Muscle layer of duodenum (tissue), 2 donors: ENCODE results near the gene NLRP9.

Experiments
- H3K27ac ChIP-seq: one replicate; pipeline ENCODE4 v1.7.0; 2013; ENCODE audit warnings: mild to moderate bottlenecking, low read length
- H3K27me3 ChIP-seq: one replicate; pipeline ENCODE4 v1.7.0; 2013; ENCODE audit warnings: low read depth, mild to moderate bottlenecking, control low read depth, low read length
- H3K36me3 ChIP-seq, 2 donors: one replicate each; pipeline ENCODE4 v1.7.0; 2013; ENCODE audit warnings: low read length in 2 of 2, control low read depth in 1 of 2, mild to moderate bottlenecking in 1 of 2; ENCODE audit not compliant: insufficient read depth in 2 of 2, control insufficient read depth in 1 of 2
- H3K4me1 ChIP-seq, 2 donors: one replicate each; pipeline ENCODE4 v1.7.0; 2013; ENCODE audit warnings: low read length in 2 of 2, mild to moderate bottlenecking in 2 of 2, control low read depth in 1 of 2, moderate library complexity in 1 of 2; ENCODE audit not compliant: insufficient read depth in 2 of 2, control insufficient read depth in 1 of 2
- H3K4me3 ChIP-seq, 2 donors: one replicate each; pipeline ENCODE4 v1.7.0; 2013; ENCODE audit warnings: low read length in 2 of 2, low read depth in 1 of 2, mild to moderate bottlenecking in 1 of 2
- H3K9me3 ChIP-seq, 2 donors: one replicate each; pipeline ENCODE4 v1.7.0; 2013; ENCODE audit warnings: low read length in 2 of 2, control low read depth in 1 of 2, mild to moderate bottlenecking in 1 of 2; ENCODE audit not compliant: control insufficient read depth in 1 of 2
- donor health status: healthy.

The NLRP9 gene

DNA sequence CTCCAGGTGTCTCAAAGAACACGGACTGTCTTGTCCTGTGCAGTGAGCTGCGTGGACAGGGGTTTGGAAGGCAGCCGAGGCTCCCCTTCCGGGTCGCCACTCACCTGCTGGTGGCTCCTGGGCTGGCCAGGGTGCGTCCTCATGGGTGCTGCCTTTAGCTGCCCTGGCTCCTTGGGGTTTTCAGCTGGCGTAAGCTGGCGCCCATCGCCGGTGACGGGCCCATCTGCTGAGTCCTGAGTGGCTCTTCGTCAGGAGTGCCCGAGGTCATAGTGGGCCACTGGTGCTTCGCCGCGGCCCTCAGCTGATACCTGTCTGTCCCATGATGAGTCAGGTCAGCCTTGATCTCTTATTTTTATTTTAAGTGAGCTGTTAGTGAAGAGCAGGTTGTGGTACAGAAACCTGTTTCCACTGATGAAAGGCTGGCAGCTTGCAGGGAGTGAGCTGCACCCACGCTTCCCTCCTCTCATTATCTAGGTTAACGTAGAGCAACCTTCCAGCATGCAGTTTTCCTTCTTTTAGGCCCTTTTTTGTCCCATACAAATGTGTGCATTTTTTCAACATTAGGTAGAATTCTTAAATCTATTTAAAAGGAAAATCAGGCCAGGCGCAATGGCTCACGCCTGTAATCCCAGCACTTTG lies 44.7 kb downstream of the NLRP9 start:
- no peak overlapping the region for H3K4me3 ChIP-seq
- peaks cover 0 to under 1% of the 10 kb centered on the region in 2 donors for H3K4me1 ChIP-seq
- H3K36me3 ChIP-seq, result peaks cover 36 to 97% of the 10 kb centered on the region in 2 donors
- no peak overlapping the region for H3K27ac ChIP-seq
- H3K27me3 ChIP-seq, result no peaks in the 10 kb centered on the region
- H3K9me3 ChIP-seq, result no peaks in the 10 kb centered on the region

GRCh38 chr19:55692681-55693081 lies 45.5 kb downstream of the NLRP9 start:
- no peaks in the 10 kb centered on the region for H3K27me3 ChIP-seq
- H3K4me1 ChIP-seq, result peaks cover 0 to 5% of the 10 kb centered on the region in 2 donors
- no peak overlapping the region for H3K27ac ChIP-seq
- no peak overlapping the region for H3K4me3 ChIP-seq
- H3K36me3 ChIP-seq, result peaks cover 34 to 91% of the 10 kb centered on the region in 2 donors
- no peaks in the 10 kb centered on the region for H3K9me3 ChIP-seq

GRCh38 chr19:55691561-55692481 lies 46.4 kb downstream of the NLRP9 start:
- H3K27ac ChIP-seq, result no peak overlapping the region
- H3K9me3 ChIP-seq, result no peaks in the 10 kb centered on the region
- no peaks in the 10 kb centered on the region for H3K27me3 ChIP-seq
- no peak overlapping the region for H3K4me3 ChIP-seq
- peaks cover 0 to 5% of the 10 kb centered on the region in 2 donors for H3K4me1 ChIP-seq
- peaks cover 30 to 88% of the 10 kb centered on the region in 2 donors for H3K36me3 ChIP-seq

DNA sequence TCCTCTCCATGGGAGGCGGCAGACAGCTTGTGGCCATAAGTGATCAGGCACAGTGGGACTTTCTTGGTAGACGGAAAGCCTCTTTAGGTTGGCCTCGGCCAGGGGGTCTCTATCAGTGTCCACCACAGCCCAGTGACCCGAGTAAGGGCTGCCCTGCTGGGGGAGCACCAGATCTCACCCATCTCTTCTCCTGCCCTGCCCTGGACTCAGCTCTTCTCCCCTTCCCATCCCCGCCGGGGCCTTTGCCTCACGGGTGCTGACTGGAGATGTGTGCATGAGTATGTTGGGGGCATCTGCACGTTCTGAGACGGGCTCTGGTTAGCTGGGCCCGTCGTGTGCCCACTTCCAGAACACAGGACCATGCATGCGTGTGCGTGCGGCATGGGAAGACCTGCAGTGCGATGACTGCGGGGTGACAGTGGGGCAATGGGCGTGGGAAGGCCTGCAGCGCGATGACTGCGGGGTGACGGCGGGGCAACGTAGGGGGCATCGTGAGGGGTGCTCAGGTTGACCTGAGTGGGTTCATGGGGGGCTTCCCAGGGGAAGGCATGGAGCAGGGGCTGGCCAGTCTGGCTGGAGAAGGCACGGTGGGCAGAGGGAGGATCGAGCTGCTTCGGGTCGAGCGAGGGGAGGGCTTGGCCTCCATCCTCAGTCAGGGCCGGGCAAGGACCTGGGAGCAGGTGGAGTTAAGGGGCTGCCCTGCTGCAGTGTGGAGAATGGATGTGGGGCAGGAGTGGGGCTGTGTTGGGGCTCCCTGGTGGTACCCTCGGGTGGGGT lies 47.2 kb downstream of the NLRP9 start:
- H3K9me3 ChIP-seq, result no peaks in the 10 kb centered on the region
- H3K27ac ChIP-seq, result no peak overlapping the region
- H3K4me3 ChIP-seq, result no peak overlapping the region
- H3K4me1 ChIP-seq, result peaks cover 0 to 5% of the 10 kb centered on the region in 2 donors
- no peaks in the 10 kb centered on the region for H3K27me3 ChIP-seq
- peaks cover 23 to 83% of the 10 kb centered on the region in 2 donors for H3K36me3 ChIP-seq

DNA sequence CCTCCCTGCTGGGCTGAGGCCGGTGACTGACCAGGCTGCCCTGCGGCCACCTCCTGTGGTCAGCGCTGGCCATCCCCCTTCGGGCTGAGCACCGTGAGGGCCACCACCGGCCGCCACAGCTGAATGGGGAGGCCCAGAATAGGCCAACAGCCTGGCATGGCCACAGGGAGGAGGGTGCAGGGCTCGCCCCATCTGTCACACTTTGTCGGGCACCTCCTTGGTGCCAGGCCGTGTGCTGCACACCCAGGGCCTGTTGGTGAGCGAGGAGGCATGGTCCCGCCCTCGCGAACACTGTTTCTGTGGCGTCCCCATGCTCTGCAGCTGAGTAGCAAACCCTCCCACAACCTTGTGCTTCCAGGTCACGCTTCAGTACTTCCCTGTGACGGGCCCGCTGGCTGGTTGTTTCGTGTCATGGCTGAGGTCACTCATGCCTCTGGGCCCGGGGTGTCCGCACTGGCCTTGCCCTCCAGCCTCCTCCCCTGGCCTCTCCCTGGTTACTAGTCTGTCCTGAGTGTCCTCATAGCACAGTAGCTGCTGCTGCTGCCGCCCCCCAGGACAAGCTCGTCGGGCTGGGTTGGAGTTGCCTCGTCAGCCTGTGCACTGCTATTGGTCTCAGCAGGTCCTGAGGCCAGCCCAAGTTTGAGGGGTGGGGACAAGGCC lies 48.0 kb downstream of the NLRP9 start:
- peaks cover 0 to 5% of the 10 kb centered on the region in 2 donors for H3K4me1 ChIP-seq
- H3K27ac ChIP-seq, result no peak overlapping the region
- H3K36me3 ChIP-seq, result peaks cover 20 to 83% of the 10 kb centered on the region in 2 donors
- no peaks in the 10 kb centered on the region for H3K27me3 ChIP-seq
- H3K4me3 ChIP-seq, result no peak overlapping the region
- no peaks in the 10 kb centered on the region for H3K9me3 ChIP-seq

DNA sequence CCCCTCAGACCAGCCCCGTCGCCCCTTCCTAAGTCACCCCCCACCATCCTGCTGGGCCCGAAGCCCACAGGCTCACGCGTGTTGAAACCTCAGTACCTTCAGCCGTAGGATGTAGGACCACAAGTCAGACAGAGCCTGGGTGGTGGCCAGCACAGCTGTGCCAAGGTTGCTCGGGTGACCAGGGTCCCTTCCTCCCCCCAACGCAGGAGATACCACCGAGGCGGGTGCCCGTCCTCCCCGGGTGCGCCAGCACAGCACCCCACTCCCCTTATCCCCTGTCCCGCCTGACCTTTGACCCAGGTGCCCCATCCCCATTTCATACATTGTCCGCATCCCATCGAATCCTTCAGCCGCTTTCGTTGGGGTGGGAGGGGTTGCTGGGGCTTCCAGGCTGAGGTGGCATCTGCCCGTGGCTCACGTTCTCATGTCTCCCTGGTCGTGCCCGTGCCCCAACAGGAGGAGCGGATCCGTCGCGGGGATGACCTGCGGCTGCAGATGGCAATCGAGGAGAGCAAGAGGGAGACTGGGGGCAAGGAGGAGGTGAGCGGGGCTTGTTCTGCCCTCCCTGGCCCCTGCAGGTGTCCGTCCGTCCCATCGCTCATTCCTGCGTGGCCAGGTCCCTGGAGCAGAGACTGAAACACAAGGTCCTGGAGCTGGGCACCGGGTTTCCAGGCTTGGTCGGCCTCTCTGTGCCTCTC lies 48.6 kb downstream of the NLRP9 start:
- Histone ChIP-seq H3K4me3 (no peak overlapping the region), H3K27me3 (no peaks in the 10 kb centered on the region), H3K27ac (no peak overlapping the region), H3K36me3 (peaks cover 20 to 78% of the 10 kb centered on the region in 2 donors), H3K9me3 (no peaks in the 10 kb centered on the region), H3K4me1 (peaks cover 0 to 5% of the 10 kb centered on the region in 2 donors)

GRCh38 chr19:55688422-55689218 lies 49.6 kb downstream of the NLRP9 start:
- H3K4me3 ChIP-seq, result no peak overlapping the region
- no peaks in the 10 kb centered on the region for H3K27me3 ChIP-seq
- peaks cover 0 to 5% of the 10 kb centered on the region in 2 donors for H3K4me1 ChIP-seq
- peak overlapping the region; percentile 8 for H3K27ac ChIP-seq
- peaks cover 23 to 72% of the 10 kb centered on the region in 2 donors for H3K36me3 ChIP-seq
- no peaks in the 10 kb centered on the region for H3K9me3 ChIP-seq

- Histone ChIP-seq H3K27me3 (no peaks in the 10 kb centered on the region), H3K36me3 (peaks cover 16 to 66% of the 10 kb centered on the region in 2 donors), H3K4me1 (peaks cover 0 to 5% of the 10 kb centered on the region in 2 donors), H3K9me3 (no peaks in the 10 kb centered on the region), H3K27ac (peak overlapping the region; percentile 8), H3K4me3 (no peak overlapping the region)
Measured at GRCh38 chr19:55687281-55688201, 50.7 kb downstream of the NLRP9 start.

- Histone ChIP-seq H3K27me3 (no peaks in the 10 kb centered on the region), H3K9me3 (no peaks in the 10 kb centered on the region), H3K27ac (no peak overlapping the region), H3K4me3 (no peak overlapping the region), H3K36me3 (peaks cover 16 to 56% of the 10 kb centered on the region in 2 donors), H3K4me1 (peaks cover 0 to 5% of the 10 kb centered on the region in 2 donors)
Measured at GRCh38 chr19:55686311-55687050, 51.7 kb downstream of the NLRP9 start.
